Measurements from ENCODE around the gene FRMPD4.

Gene FRMPD4

GRCh38 chrX:12679522-12679921 is 541.2 kb downstream of the FRMPD4 start:
- no peak for TF ChIP-seq ZFX (IDR thresholded peaks at IDR 0.05; ENCODE audit: borderline replicate concordance)
- TF ChIP-seq, protein P1, sequence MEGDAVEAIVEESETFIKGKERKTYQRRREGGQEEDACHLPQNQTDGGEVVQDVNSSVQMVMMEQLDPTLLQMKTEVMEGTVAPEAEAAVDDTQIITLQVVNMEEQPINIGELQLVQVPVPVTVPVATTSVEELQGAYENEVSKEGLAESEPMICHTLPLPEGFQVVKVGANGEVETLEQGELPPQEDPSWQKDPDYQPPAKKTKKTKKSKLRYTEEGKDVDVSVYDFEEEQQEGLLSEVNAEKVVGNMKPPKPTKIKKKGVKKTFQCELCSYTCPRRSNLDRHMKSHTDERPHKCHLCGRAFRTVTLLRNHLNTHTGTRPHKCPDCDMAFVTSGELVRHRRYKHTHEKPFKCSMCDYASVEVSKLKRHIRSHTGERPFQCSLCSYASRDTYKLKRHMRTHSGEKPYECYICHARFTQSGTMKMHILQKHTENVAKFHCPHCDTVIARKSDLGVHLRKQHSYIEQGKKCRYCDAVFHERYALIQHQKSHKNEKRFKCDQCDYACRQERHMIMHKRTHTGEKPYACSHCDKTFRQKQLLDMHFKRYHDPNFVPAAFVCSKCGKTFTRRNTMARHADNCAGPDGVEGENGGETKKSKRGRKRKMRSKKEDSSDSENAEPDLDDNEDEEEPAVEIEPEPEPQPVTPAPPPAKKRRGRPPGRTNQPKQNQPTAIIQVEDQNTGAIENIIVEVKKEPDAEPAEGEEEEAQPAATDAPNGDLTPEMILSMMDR (IDR thresholded peaks at IDR 0.05): no peak
- H3K27ac ChIP-seq: no peak overlapping the region

DNA sequence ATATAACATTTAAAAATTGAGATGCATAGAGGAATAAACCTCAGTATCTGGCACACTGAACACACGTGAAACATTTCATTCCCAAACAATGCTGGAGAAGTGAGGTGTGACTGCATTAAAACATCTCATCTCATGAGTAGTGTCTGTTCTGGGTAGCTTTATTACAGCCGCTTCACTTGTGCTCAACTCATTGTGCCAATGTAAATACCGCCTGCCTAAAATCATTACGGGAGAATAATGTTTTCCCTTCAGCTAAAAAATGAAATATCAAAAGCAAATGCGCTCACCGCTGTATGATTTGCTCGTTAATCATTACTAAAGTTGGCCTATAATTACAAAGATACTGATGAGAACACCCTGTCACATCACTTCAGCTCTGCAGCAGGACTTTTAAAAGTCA is 542.8 kb downstream of the FRMPD4 start:
- H3K27ac ChIP-seq: no peak overlapping the region
- TF ChIP-seq, protein P1 (IDR thresholded peaks at IDR 0.05): no peak
- no peak for TF ChIP-seq ZFX (IDR thresholded peaks at IDR 0.05; ENCODE audit: borderline replicate concordance)

- H3K27ac ChIP-seq: no peak overlapping the region
- TF ChIP-seq, protein P1 (IDR thresholded peaks at IDR 0.05): no peak
- no peak for TF ChIP-seq ZFX (IDR thresholded peaks at IDR 0.05; ENCODE audit: borderline replicate concordance)
These were observed 547.3 kb downstream of the FRMPD4 start for GRCh38 chrX:12685541-12685940.

GRCh38 chrX:12686331-12686730 is 548.1 kb downstream of the FRMPD4 start:
- TF ChIP-seq ZFX (IDR thresholded peaks at IDR 0.05; ENCODE audit: borderline replicate concordance): no peak
- TF ChIP-seq, protein P1 (IDR thresholded peaks at IDR 0.05): no peak

DNA sequence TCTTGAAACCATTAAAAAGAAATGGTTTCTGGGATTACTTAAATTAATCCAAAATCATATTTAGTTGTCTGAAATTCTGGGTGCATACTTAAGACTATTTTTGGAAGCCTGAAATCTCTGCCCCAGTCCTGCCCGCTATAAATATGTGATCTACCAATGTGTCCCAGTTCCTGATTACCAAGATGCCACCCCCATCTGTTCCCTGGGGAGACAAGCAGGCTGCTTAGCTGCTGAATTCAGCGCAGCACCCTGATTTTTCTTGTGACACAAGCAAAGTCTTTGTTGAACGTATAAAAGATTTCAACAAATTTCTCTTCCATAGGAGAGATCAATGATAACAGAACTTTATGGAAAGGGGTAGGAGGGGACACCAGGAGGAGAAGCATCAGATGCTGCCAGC is 552.4 kb downstream of the FRMPD4 start:
- no peak for TF ChIP-seq ZFX (IDR thresholded peaks at IDR 0.05; ENCODE audit: borderline replicate concordance)
- TF ChIP-seq, protein P1 (IDR thresholded peaks at IDR 0.05): no peak
- no peak overlapping the region for H3K27ac ChIP-seq

More at GRCh38 chrX:12686331-12686730, 548.1 kb downstream of the FRMPD4 start:
- H3K27ac ChIP-seq: no peak overlapping the region

GRCh38 chrX:12693754-12694153 is 555.5 kb downstream of the FRMPD4 start:
- H3K27ac ChIP-seq: no peak overlapping the region
- TF ChIP-seq, protein P1 (IDR thresholded peaks at IDR 0.05): no peak
- no peak for TF ChIP-seq ZFX (IDR thresholded peaks at IDR 0.05; ENCODE audit: borderline replicate concordance)

DNA sequence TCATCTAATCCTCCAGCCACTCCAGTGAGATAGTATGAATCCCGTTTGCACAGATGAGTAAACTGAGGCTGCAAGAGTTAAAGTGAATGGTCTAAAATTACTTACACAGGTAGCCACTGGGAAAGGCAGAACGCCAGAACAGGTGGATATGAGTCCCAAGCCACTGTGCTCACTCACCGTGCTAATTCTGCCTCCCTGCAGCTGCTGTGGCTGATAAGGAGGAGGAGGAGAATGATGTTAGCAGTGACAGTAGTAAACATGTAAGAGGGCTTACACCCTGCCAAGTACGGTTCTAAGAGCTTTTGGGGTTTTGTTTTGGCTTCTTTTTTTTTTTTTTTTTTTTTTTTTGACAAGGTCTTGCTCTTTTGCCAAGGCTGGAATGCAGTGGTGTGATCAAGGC is 562.5 kb downstream of the FRMPD4 start:
- TF ChIP-seq, protein P1 (IDR thresholded peaks at IDR 0.05): no peak
- TF ChIP-seq ZFX (IDR thresholded peaks at IDR 0.05; ENCODE audit: borderline replicate concordance): no peak
- H3K27ac ChIP-seq: no peak overlapping the region

Measured in 22Rv1 (cell line).